GM12891 (cell line): ENCODE results near the gene TASOR.
"Not testable (repeated sequence)": the region's sequence is repeated elsewhere in the genome, so short reads cannot be mapped to it uniquely, and the experiment has no call there.

Experiments used
- PAX5 ChIP-seq: IDR thresholded peaks from 2 replicates; pipeline ENCODE4 v1.6.1; 2011; ENCODE audit warnings: low read length, moderate library complexity, mild to moderate bottlenecking; ENCODE audit not compliant: insufficient read depth, severe bottlenecking
- POLR2A ChIP-seq: IDR thresholded peaks from 2 replicates; pipeline ENCODE4 v1.6.1; 2011; ENCODE audit warnings: low read depth, low read length, control low read depth
- POLR2AphosphoS5 ChIP-seq: IDR thresholded peaks from 2 replicates; pipeline ENCODE4 v1.6.1; 2011; ENCODE audit warnings: low read depth, low read length, control low read depth
- POU2F2 ChIP-seq: IDR thresholded peaks from 2 replicates; pipeline ENCODE4 v1.6.1; 2011; ENCODE audit warnings: low read depth, mild to moderate bottlenecking, control low read depth, low read length, moderate library complexity
- SPI1 ChIP-seq: IDR thresholded peaks from 2 replicates; pipeline ENCODE4 v1.6.1; 2011; ENCODE audit warnings: low read depth, low read length, control low read depth
- TAF1 ChIP-seq: IDR thresholded peaks from 2 replicates; pipeline ENCODE4 v1.6.1; 2011; ENCODE audit warnings: low read depth, low read length, control low read depth

DNA sequence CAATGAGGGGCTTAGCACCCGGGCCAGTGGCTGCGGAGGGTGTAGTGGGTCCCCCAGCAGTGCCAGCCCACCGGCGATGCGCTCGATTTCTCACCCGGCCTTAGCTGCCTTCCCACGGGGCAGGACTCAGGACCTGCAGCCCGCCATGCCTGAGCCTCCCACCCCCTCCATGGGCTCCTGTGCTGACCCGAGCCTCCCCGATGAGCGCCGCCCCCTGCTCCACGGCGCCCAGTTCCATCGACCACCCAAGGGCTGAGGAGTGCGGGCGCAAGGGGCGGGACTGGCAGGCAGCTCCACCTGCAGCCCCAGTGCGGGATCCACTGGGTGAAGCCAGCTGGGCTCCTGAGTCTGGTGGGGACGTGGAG is 8.9 kb upstream of the TASOR start:
- TF ChIP-seq POLR2AphosphoS5, POLR2A, TAF1, SPI1, POU2F2, PAX5: not testable (repeated sequence)
